CD14-positive monocyte (primary cell): ENCODE results near the gene PSMB11. TPM values are rescaled to one million over a fixed set of nuclear protein-coding genes. Genes with fewer than 3 reads are reported as not detected.

Experiments
- DNase-seq, 3 donors: peaks; one replicate each; pipeline ENCODE4 v3.0.0-alpha.2; 2011 to 2022
- H2AFZ ChIP-seq: 2 replicates; pipeline ENCODE4 v1.6.0; 2012; ENCODE audit warnings: mild to moderate bottlenecking, low read depth, low read length, inconsistent platforms; ENCODE audit not compliant: insufficient read depth, poor library complexity, severe bottlenecking
- H3K27ac ChIP-seq, 2 donors: 1 replicate in 1 of 2; 2 replicates in 1 of 2; pipeline ENCODE4 v1.5.1; 2012 to 2013; ENCODE audit warnings: low read length in 2 of 2, control low read depth in 1 of 2, inconsistent platforms in 1 of 2, low read depth in 1 of 2, mild to moderate bottlenecking in 1 of 2
- H3K27me3 ChIP-seq, 2 donors: one replicate each; pipeline versions ENCODE4 v1.6.0 to v1.6.1; 2011 to 2013; ENCODE audit warnings: low read length in 2 of 2; ENCODE audit not compliant: control insufficient read depth in 2 of 2, insufficient read depth in 2 of 2
- H3K36me3 ChIP-seq, 2 donors: replicated peaks in 1 of 2; 1 replicate in 1 of 2; 2 replicates in 1 of 2; pipeline versions ENCODE4 v1.5.1 to v1.6.1; 2012 to 2013; ENCODE audit warnings: low read length in 2 of 2, control low read depth in 1 of 2, inconsistent platforms in 1 of 2, mild to moderate bottlenecking in 1 of 2; ENCODE audit not compliant: insufficient read depth in 2 of 2, control insufficient read depth in 1 of 2
- H3K4me1 ChIP-seq, 2 donors: 1 replicate in 1 of 2; 2 replicates in 1 of 2; pipeline versions ENCODE4 v1.5.1 to v1.6.1; 2012 to 2013; ENCODE audit warnings: low read length in 2 of 2, control low read depth in 1 of 2, inconsistent platforms in 1 of 2, mild to moderate bottlenecking in 1 of 2, moderate library complexity in 1 of 2; ENCODE audit not compliant: insufficient read depth in 2 of 2, control insufficient read depth in 1 of 2
- H3K4me2 ChIP-seq: replicated peaks from 2 replicates; pipeline ENCODE3; 2012; ENCODE audit warnings: low read length, moderate library complexity, mild to moderate bottlenecking; ENCODE audit not compliant: poor library complexity, severe bottlenecking; ENCODE audit errors: extremely low read depth
- H3K4me3 ChIP-seq, 3 experiments: fragments of 200-600 bp in 1 of 3; sonication (generic) in 1 of 3; replicated peaks in 1 of 3; 1 replicate in 2 of 3; 2 replicates in 1 of 3; pipeline ENCODE4 v1.5.1; 2011 to 2013; ENCODE audit warnings: low read length in 3 of 3, mild to moderate bottlenecking in 3 of 3, control low read depth in 2 of 3, low read depth in 2 of 3, inconsistent platforms in 1 of 3, moderate library complexity in 1 of 3
- H3K79me2 ChIP-seq: 2 replicates; pipeline ENCODE4 v1.6.0; 2012; ENCODE audit warnings: mild to moderate bottlenecking, control low read depth, inconsistent platforms, low read length, moderate library complexity; ENCODE audit not compliant: insufficient read depth
- H3K9ac ChIP-seq: 2 replicates; pipeline ENCODE4 v1.6.0; 2017; ENCODE audit warnings: low read length, mild to moderate bottlenecking; ENCODE audit not compliant: insufficient read depth, poor library complexity, severe bottlenecking
- H3K9me3 ChIP-seq, 2 donors: replicated peaks in 1 of 2; 1 replicate in 1 of 2; 2 replicates in 1 of 2; pipeline versions ENCODE4 v1.5.1 to v1.6.1; 2012 to 2013; ENCODE audit warnings: low read length in 2 of 2, control low read depth in 1 of 2; ENCODE audit not compliant: control insufficient read depth in 1 of 2, insufficient read depth in 1 of 2
- H4K20me1 ChIP-seq: 2 replicates; pipeline ENCODE4 v1.6.0; 2012; ENCODE audit warnings: mild to moderate bottlenecking, low read length, control low read depth, moderate library complexity; ENCODE audit not compliant: insufficient read depth
- H3K27ac Mint-ChIP-seq, 7 donors: one replicate each; pipeline ENCODE4 v1.8.0; 2020; ENCODE audit warnings: mild to moderate bottlenecking in 7 of 7, mixed read lengths in 7 of 7, moderate library complexity in 6 of 7, inconsistent platforms in 2 of 7
- H3K27me3 Mint-ChIP-seq, 3 donors: one replicate each; pipeline ENCODE4 v1.8.0; 2021 to 2022; ENCODE audit warnings: low read depth in 3 of 3, mild to moderate bottlenecking in 3 of 3, mixed read lengths in 3 of 3, moderate library complexity in 3 of 3, inconsistent platforms in 1 of 3
- H3K36me3 Mint-ChIP-seq, 2 donors: one replicate each; pipeline ENCODE4 v1.8.0; 2020; ENCODE audit warnings: mixed read lengths in 2 of 2, inconsistent platforms in 1 of 2, mild to moderate bottlenecking in 1 of 2
- H3K4me1 Mint-ChIP-seq: one replicate; pipeline ENCODE4 v1.8.0; 2020; ENCODE audit warnings: mild to moderate bottlenecking, mixed read lengths
- H3K4me3 Mint-ChIP-seq, 2 donors: one replicate each; pipeline ENCODE4 v1.8.0; 2020; ENCODE audit warnings: mild to moderate bottlenecking in 2 of 2, mixed read lengths in 2 of 2, moderate library complexity in 1 of 2
- H3K9me3 Mint-ChIP-seq, 7 donors: one replicate each; pipeline ENCODE4 v1.8.0; 2020 to 2022; ENCODE audit warnings: mixed read lengths in 7 of 7, mild to moderate bottlenecking in 6 of 7, moderate library complexity in 6 of 7, inconsistent platforms in 2 of 7
- WGBS: methylation state at CpG from one replicate; pipeline ENCODE4 v1.1.5; 2013; ENCODE audit warnings: missing lambda C conversion rate; ENCODE audit not compliant: insufficient coverage; 5-methylcytosine and 5-hydroxymethylcytosine counted together
- intact Hi-C, 2 donors: fragments of 100-400 bp; cut with micrococcal nuclease; formaldehyde crosslinking; loops; one replicate each; pipeline versions ENCODE4 v1.15.0 to v1.15.1; 2023
- polyA plus RNA-seq, 3 donors: library from polyadenylated mRNA; depleted of rRNA in 1 of 3; unstranded in 2 of 3; stranded (reverse) in 1 of 3; fragments of 300-500 nt in 2 of 3; fragments of >200 nt in 1 of 3; fragmentation: Illumina TruSeq in 2 of 3; gene quantifications; 1 replicate in 2 of 3; 2 replicates in 1 of 3; pipeline ENCODE4 v1.2.3, GENCODE V29; 2012 to 2021
- TF ChIP-seq, protein P1 (sequence below): fragments of 200-600 bp; IDR thresholded peaks from one replicate; pipeline ENCODE4 v1.8.0; 2022; ENCODE audit warnings: antibody characterized with exemption, mild to moderate bottlenecking

PSMB11 gene
- polyA plus RNA-seq, 3 donors = not detected

DNA sequence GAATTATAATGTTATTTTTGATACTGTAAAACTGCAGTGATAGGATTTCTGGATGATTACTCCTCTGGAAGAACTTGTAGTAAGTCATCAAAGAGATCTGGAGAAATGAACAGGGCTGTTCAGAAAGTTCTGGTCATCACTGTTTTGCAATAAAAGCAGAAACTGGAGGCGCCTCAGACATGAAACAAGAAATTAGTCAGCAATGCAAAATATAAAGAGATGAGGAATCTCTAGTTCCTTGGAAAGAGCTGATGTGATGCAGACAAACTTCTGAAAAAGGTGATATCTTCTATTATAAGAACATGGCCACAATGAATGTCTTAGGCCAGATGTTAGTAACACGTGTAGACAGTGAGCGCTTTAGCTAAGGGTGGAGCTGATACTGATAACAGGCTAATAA lies 43.4 kb downstream of the PSMB11 start:
- Histone ChIP-seq H3K9ac (no peak overlapping the region), H3K9me3 (no peaks in the 10 kb centered on the region), H3K27ac (peak overlapping the region in 1 of 2 donors; percentile 9), H3K4me1 (peaks cover 8 to 20% of the 10 kb centered on the region in 2 donors), H3K27me3 (no peaks in the 10 kb centered on the region), H3K79me2 (peaks cover 68% of the 10 kb centered on the region), H4K20me1 (peaks cover 74% of the 10 kb centered on the region), H3K4me2 (no peak overlapping the region), H2AFZ (no peak overlapping the region), H3K36me3 (peaks cover 95 to 100% of the 10 kb centered on the region in 2 donors), H3K4me3 (no peak overlapping the region)
- Mint-ChIP-seq H3K4me1 (peaks cover 12% of the 10 kb centered on the region), H3K4me3 (no peak overlapping the region), H3K27ac (peak overlapping the region in 6 of 7 donors; percentile 5 to 82 (median 58)), H3K27me3 (no peaks in the 10 kb centered on the region), H3K36me3 (peaks cover 69 to 88% of the 10 kb centered on the region in 2 donors), H3K9me3 (no peaks in the 10 kb centered on the region)
- TF ChIP-seq, protein P1, sequence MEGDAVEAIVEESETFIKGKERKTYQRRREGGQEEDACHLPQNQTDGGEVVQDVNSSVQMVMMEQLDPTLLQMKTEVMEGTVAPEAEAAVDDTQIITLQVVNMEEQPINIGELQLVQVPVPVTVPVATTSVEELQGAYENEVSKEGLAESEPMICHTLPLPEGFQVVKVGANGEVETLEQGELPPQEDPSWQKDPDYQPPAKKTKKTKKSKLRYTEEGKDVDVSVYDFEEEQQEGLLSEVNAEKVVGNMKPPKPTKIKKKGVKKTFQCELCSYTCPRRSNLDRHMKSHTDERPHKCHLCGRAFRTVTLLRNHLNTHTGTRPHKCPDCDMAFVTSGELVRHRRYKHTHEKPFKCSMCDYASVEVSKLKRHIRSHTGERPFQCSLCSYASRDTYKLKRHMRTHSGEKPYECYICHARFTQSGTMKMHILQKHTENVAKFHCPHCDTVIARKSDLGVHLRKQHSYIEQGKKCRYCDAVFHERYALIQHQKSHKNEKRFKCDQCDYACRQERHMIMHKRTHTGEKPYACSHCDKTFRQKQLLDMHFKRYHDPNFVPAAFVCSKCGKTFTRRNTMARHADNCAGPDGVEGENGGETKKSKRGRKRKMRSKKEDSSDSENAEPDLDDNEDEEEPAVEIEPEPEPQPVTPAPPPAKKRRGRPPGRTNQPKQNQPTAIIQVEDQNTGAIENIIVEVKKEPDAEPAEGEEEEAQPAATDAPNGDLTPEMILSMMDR = no peak
- WGBS = 61% methylated on average over 3 of the region's 3 CpGs
- peak in 1 of 3 donors; percentile 21 for DNase-seq
- intact Hi-C loops = no loop called here

DNA sequence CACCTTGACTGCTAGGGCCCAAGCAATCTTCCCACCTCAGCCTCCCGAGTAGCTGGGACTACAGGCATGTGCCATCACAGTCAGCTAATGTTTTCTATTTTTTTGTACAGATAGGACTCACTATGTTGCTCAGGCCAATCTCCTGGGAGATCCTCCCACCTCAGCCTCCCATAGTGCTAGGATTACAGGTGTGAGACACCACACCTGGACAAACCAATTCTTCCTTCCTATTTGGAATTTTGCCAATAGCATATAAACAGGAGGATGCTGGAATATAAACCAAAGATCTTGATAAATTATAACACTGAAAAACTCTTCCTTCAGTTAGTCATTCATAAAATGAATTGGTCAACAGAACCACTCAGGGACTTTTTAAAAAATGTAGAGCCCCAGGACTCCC lies 44.6 kb downstream of the PSMB11 start:
- Histone ChIP-seq H3K9me3 (no peaks in the 10 kb centered on the region), H3K9ac (no peak overlapping the region), H3K79me2 (peaks cover 77% of the 10 kb centered on the region), H3K4me3 (no peak overlapping the region), H4K20me1 (peaks cover 84% of the 10 kb centered on the region), H3K27ac (peak overlapping the region in 1 of 2 donors; percentile 9), H2AFZ (no peak overlapping the region), H3K4me1 (peaks cover 8 to 17% of the 10 kb centered on the region in 2 donors), H3K36me3 (peaks cover 94 to 100% of the 10 kb centered on the region in 2 donors), H3K27me3 (no peaks in the 10 kb centered on the region), H3K4me2 (no peak overlapping the region)
- no peak for DNase-seq
- Mint-ChIP-seq H3K27me3 (no peaks in the 10 kb centered on the region), H3K9me3 (no peaks in the 10 kb centered on the region), H3K27ac (peak overlapping the region in 2 of 7 donors; percentile 37 to 62), H3K36me3 (peaks cover 62 to 89% of the 10 kb centered on the region in 2 donors), H3K4me3 (no peak overlapping the region), H3K4me1 (peaks cover 11% of the 10 kb centered on the region)
- intact Hi-C loops = no loop called here
- TF ChIP-seq, protein P1 = no peak
- WGBS = 100% methylated on average over 1 of the region's 1 CpG
